ENCODE measurements around the gene SCN11A.

GRCh38 chr3:39079530-39079929 is 27.8 kb upstream of the SCN11A start:
- no peak; the same call in 1 of the 2 replicates for TF ChIP-seq CTCF (conservative IDR thresholded peaks at IDR 0.05)
- TF ChIP-seq EZH2 (IDR thresholded peaks at IDR 0.05; ENCODE audit: low read depth): no peak
